DOHH2 (cell line): ENCODE results near the gene GNAO1.

Experiments used
- H3F3A ChIP-seq: fragments of 200-600 bp; sonication (generic), shearing (Covaris generic); 2 replicates; pipeline ENCODE4 v1.6.0; 2016; ENCODE audit warnings: antibody characterized with exemption, mild to moderate bottlenecking; ENCODE audit not compliant: control insufficient read depth, insufficient read depth
- H3K27ac ChIP-seq: fragments of 200-600 bp; sonication (generic); 2 replicates; pipeline ENCODE4 v1.5.1; 2014; ENCODE audit warnings: low read depth, mild to moderate bottlenecking, low read length, moderate library complexity
- H3K27me3 ChIP-seq: fragments of 200-600 bp; sonication (generic); 2 replicates; pipeline ENCODE4 v1.6.1; 2014; ENCODE audit warnings: mild to moderate bottlenecking, low read length, mixed read lengths; ENCODE audit not compliant: control insufficient read depth
- H3K36me3 ChIP-seq: fragments of 200-600 bp; sonication (generic); 2 replicates; pipeline ENCODE4 v1.6.1; 2014; ENCODE audit warnings: mild to moderate bottlenecking, low read length, moderate library complexity, mixed read lengths; ENCODE audit not compliant: control insufficient read depth
- H3K4me1 ChIP-seq: fragments of 200-600 bp; sonication (generic); 2 replicates; pipeline ENCODE4 v1.6.1; 2014; ENCODE audit warnings: mild to moderate bottlenecking, low read length, mixed read lengths; ENCODE audit not compliant: control insufficient read depth
- H3K4me2 ChIP-seq: fragments of 200-600 bp; sonication (generic); 2 replicates; pipeline ENCODE4 v1.6.0; 2014; ENCODE audit warnings: mild to moderate bottlenecking, low read length, moderate library complexity
- H3K4me3 ChIP-seq: fragments of 200-600 bp; sonication (generic); 2 replicates; pipeline ENCODE4 v1.5.1; 2014; ENCODE audit warnings: mild to moderate bottlenecking, low read length, mixed read lengths
- H3K79me2 ChIP-seq: fragments of 200-600 bp; sonication (generic); 2 replicates; pipeline ENCODE4 v1.6.1; 2014; ENCODE audit warnings: mild to moderate bottlenecking, low read length, mixed read lengths; ENCODE audit not compliant: control insufficient read depth
- H3K9me2 ChIP-seq: fragments of 200-600 bp; sonication (generic); replicated peaks from 2 replicates; pipeline ENCODE4 v1.6.1; 2014; ENCODE audit warnings: mild to moderate bottlenecking, low read length, mixed read lengths; ENCODE audit not compliant: control insufficient read depth
- H3K9me3 ChIP-seq: fragments of 200-600 bp; sonication (generic); 2 replicates; pipeline ENCODE4 v1.6.1; 2014; ENCODE audit warnings: antibody characterized with exemption, low read length, mixed read lengths; ENCODE audit not compliant: control insufficient read depth, insufficient read depth
- H4K20me1 ChIP-seq: fragments of 200-600 bp; sonication (generic); 2 replicates; pipeline ENCODE4 v1.6.0; 2014; ENCODE audit warnings: low read depth, mild to moderate bottlenecking, antibody characterized with exemption, low read length, moderate library complexity; ENCODE audit not compliant: control insufficient read depth, insufficient read depth
- CTCF ChIP-seq: fragments of 200-600 bp; sonication (generic); IDR thresholded peaks from one replicate; pipeline ENCODE4 v1.5.1; 2014; ENCODE audit warnings: antibody characterized with exemption, mild to moderate bottlenecking, low read depth, low read length; ENCODE audit not compliant: poor library complexity, severe bottlenecking
- EZH2phosphoT487 ChIP-seq: fragments of 200-600 bp; sonication (generic); IDR thresholded peaks from 2 replicates; pipeline ENCODE4 v1.6.1; 2017; ENCODE audit warnings: borderline replicate concordance, mild to moderate bottlenecking, antibody characterized with exemption, low read length, moderate library complexity, mixed read lengths

The GNAO1 gene

GRCh38 chr16:56284521-56284920, 93.2 kb downstream of the GNAO1 start:
- H3K79me2 ChIP-seq, result no peaks in the 10 kb centered on the region
- TF ChIP-seq EZH2phosphoT487 (no peak), CTCF (no peak)
- no peak overlapping the region for H3K27ac ChIP-seq
- H3F3A ChIP-seq, result no peaks in the 10 kb centered on the region
- no peaks in the 10 kb centered on the region for H3K9me2 ChIP-seq
- no peak overlapping the region for H3K4me2 ChIP-seq
- H3K4me3 ChIP-seq, result no peak overlapping the region
- no peaks in the 10 kb centered on the region for H3K9me3 ChIP-seq
- H4K20me1 ChIP-seq, result no peaks in the 10 kb centered on the region
- peaks cover 10% of the 10 kb centered on the region for H3K4me1 ChIP-seq
- H3K36me3 ChIP-seq, result no peaks in the 10 kb centered on the region
- H3K27me3 ChIP-seq, result no peaks in the 10 kb centered on the region

- H3K27ac ChIP-seq, result no peak overlapping the region
- H3K36me3 ChIP-seq, result no peaks in the 10 kb centered on the region
- H3K4me1 ChIP-seq, result peaks cover 10% of the 10 kb centered on the region
- no peak overlapping the region for H3K4me2 ChIP-seq
- no peak for TF ChIP-seq EZH2phosphoT487
- no peaks in the 10 kb centered on the region for H3F3A ChIP-seq
- H3K9me2 ChIP-seq, result no peaks in the 10 kb centered on the region
- no peaks in the 10 kb centered on the region for H4K20me1 ChIP-seq
- no peaks in the 10 kb centered on the region for H3K9me3 ChIP-seq
- no peak overlapping the region for H3K4me3 ChIP-seq
- H3K79me2 ChIP-seq, result no peaks in the 10 kb centered on the region
- no peaks in the 10 kb centered on the region for H3K27me3 ChIP-seq
Observed at GRCh38 chr16:56286809-56287208, 95.5 kb downstream of the GNAO1 start.

GRCh38 chr16:56288019-56288418, 96.7 kb downstream of the GNAO1 start:
- H3K9me2 ChIP-seq, result no peaks in the 10 kb centered on the region
- H3K4me3 ChIP-seq, result no peak overlapping the region
- H3K9me3 ChIP-seq, result no peaks in the 10 kb centered on the region
- no peaks in the 10 kb centered on the region for H3K36me3 ChIP-seq
- no peaks in the 10 kb centered on the region; the same call in 1 of the 2 replicates for H3K4me1 ChIP-seq
- H3F3A ChIP-seq, result no peaks in the 10 kb centered on the region
- TF ChIP-seq EZH2phosphoT487, result no peak
- no peak for TF ChIP-seq CTCF
- H3K27me3 ChIP-seq, result peaks cover 3% of the 10 kb centered on the region; the same call in 1 of the 2 replicates
- H3K79me2 ChIP-seq, result no peaks in the 10 kb centered on the region
- no peak overlapping the region for H3K27ac ChIP-seq
- no peaks in the 10 kb centered on the region for H4K20me1 ChIP-seq
- no peak overlapping the region for H3K4me2 ChIP-seq

GRCh38 chr16:56289416-56289815, 98.1 kb downstream of the GNAO1 start:
- Histone ChIP-seq H3K9me2 (no peaks in the 10 kb centered on the region), H3K27ac (no peak overlapping the region), H3K36me3 (no peaks in the 10 kb centered on the region), H3K9me3 (no peaks in the 10 kb centered on the region), H3K4me1 (no peaks in the 10 kb centered on the region), H3K79me2 (no peaks in the 10 kb centered on the region), H3K27me3 (peaks cover 3% of the 10 kb centered on the region; the same call in 1 of the 2 replicates), H3F3A (no peaks in the 10 kb centered on the region), H3K4me2 (no peak overlapping the region), H4K20me1 (no peaks in the 10 kb centered on the region), H3K4me3 (no peak overlapping the region)
- TF ChIP-seq CTCF, result no peak
